DND-41 (cell line): ENCODE data around the gene HTR3C.
"Not testable (repeated sequence)": the region's sequence is repeated elsewhere in the genome, so short reads cannot be mapped to it uniquely, and the experiment has no call there.

Source experiments
- EZH2 ChIP-seq: IDR thresholded peaks from 3 replicates; pipeline ENCODE4 v1.6.1; 2012; ENCODE audit warnings: borderline replicate concordance, low read depth, mild to moderate bottlenecking, moderate library complexity, low read length, inconsistent platforms; ENCODE audit not compliant: severe bottlenecking
- TF ChIP-seq, protein P1 (sequence below): IDR thresholded peaks from 2 replicates; pipeline ENCODE4 v1.5.1; 2012; ENCODE audit warnings: borderline replicate concordance, low read length, moderate library complexity, mild to moderate bottlenecking; ENCODE audit not compliant: poor library complexity, severe bottlenecking; ENCODE audit errors: extremely low read depth

GRCh38 chr3:184071142-184071541 lies 18.3 kb downstream of the HTR3C start:
- TF ChIP-seq, protein P1, sequence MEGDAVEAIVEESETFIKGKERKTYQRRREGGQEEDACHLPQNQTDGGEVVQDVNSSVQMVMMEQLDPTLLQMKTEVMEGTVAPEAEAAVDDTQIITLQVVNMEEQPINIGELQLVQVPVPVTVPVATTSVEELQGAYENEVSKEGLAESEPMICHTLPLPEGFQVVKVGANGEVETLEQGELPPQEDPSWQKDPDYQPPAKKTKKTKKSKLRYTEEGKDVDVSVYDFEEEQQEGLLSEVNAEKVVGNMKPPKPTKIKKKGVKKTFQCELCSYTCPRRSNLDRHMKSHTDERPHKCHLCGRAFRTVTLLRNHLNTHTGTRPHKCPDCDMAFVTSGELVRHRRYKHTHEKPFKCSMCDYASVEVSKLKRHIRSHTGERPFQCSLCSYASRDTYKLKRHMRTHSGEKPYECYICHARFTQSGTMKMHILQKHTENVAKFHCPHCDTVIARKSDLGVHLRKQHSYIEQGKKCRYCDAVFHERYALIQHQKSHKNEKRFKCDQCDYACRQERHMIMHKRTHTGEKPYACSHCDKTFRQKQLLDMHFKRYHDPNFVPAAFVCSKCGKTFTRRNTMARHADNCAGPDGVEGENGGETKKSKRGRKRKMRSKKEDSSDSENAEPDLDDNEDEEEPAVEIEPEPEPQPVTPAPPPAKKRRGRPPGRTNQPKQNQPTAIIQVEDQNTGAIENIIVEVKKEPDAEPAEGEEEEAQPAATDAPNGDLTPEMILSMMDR: not testable (repeated sequence)
- not testable (repeated sequence) for TF ChIP-seq EZH2
